ENCODE results near the gene VGLL2. TPM values are rescaled to one million over a fixed set of nuclear protein-coding genes. Genes with fewer than 3 reads are reported as not detected.

Gene VGLL2
- total and polyA plus RNA-seq, 2 of the 13 experiments (the other 11 are each of a cell fraction or from before 2014, with no cell fraction given): not detected

- ChIA-PET CTCF (ENCODE audit: low intra/inter-chr PET ratio, low total read pairs) (no interaction called here), POLR2A (no interaction called here)
- intact Hi-C loops (cut with micrococcal nuclease; ENCODE audit: unreplicated experiment) (no loop called here), in situ Hi-C loops (cut with HindIII; ENCODE audit: extremely low pct_ligation_motif_present, low pct_unique_long_range_greater_than_20kb) (no loop called here)
- Histone ChIP-seq H4K20me1 (ENCODE audit: insufficient read depth, low read length) (no peaks in the 10 kb centered on the region), H3K27me3 (ENCODE audit: control insufficient read depth in 1 of 2, insufficient read depth in 2 of 2, low read length in 2 of 2) (no peaks in the 10 kb centered on the region), H3K9ac (ENCODE audit: insufficient read depth, low read depth, low read length) (no peak overlapping the region), H3K36me3 (replicated peaks in 1 of 2; ENCODE audit: control insufficient read depth in 1 of 2, insufficient read depth in 2 of 2, low read length in 2 of 2) (no peaks in the 10 kb centered on the region), H3K4me2 (ENCODE audit: low read depth, low read length) (no peak overlapping the region), H3K4me3 (replicated peaks in 1 of 3; ENCODE audit: insufficient read depth in 1 of 3, low read depth in 2 of 3, low read length in 3 of 3) (no peak overlapping the region), H3K9me3 (ENCODE audit: low read length) (no peaks in the 10 kb centered on the region), H3K4me1 (ENCODE audit: insufficient read depth, low read length) (peaks cover 10% of the 10 kb centered on the region), H3K79me2 (ENCODE audit: insufficient read depth, low read length) (no peaks in the 10 kb centered on the region), H2AFZ (ENCODE audit: low read length) (no peak overlapping the region), H3K27ac (ENCODE audit: extremely low read length, insufficient read depth, low read length) (no peak overlapping the region)
- WGBS (ENCODE audit: low lambda C conversion rate): 27% methylated on average over 4 of the region's 4 CpGs
- TF ChIP-seq TOE1 (CRISPR knock-in tag; IDR thresholded peaks at IDR 0.05) (no peak), FOXP1 (IDR thresholded peaks at IDR 0.05) (no peak), FOXP1 (CRISPR knock-in tag; IDR thresholded peaks at IDR 0.05) (no peak), ZNF776 (CRISPR knock-in tag; IDR thresholded peaks at IDR 0.05) (no peak), ZNF790 (CRISPR knock-in tag; IDR thresholded peaks at IDR 0.05; ENCODE audit: borderline replicate concordance) (no peak), ZNF512B (CRISPR knock-in tag; IDR thresholded peaks at IDR 0.05; ENCODE audit: borderline replicate concordance) (no peak)
- no TSS peak for BruUV-seq (replicated peaks)
- FAIRE-seq (no peak), DNase-seq (ENCODE audit: low spot score) (no peak), ATAC-seq (no peak)
These were observed 33.2 kb upstream of the VGLL2 start for GRCh38 chr6:117232196-117232595.

- ATAC-seq: peak; percentile 27; the same call in 1 of the 3 replicates
- Histone ChIP-seq H3K27ac (ENCODE audit: extremely low read length, insufficient read depth, low read length) (no peak overlapping the region), H3K9ac (ENCODE audit: insufficient read depth, low read depth, low read length) (no peak overlapping the region), H3K4me2 (ENCODE audit: low read depth, low read length) (no peak overlapping the region), H3K27me3 (ENCODE audit: control insufficient read depth in 1 of 2, insufficient read depth in 2 of 2, low read length in 2 of 2) (no peaks in the 10 kb centered on the region), H3K9me3 (ENCODE audit: low read length) (no peaks in the 10 kb centered on the region), H3K36me3 (replicated peaks in 1 of 2; ENCODE audit: control insufficient read depth in 1 of 2, insufficient read depth in 2 of 2, low read length in 2 of 2) (no peaks in the 10 kb centered on the region), H4K20me1 (ENCODE audit: insufficient read depth, low read length) (no peaks in the 10 kb centered on the region), H3K79me2 (ENCODE audit: insufficient read depth, low read length) (no peaks in the 10 kb centered on the region), H2AFZ (ENCODE audit: low read length) (no peak overlapping the region), H3K4me3 (replicated peaks in 1 of 3; ENCODE audit: insufficient read depth in 1 of 3, low read depth in 2 of 3, low read length in 3 of 3) (no peak overlapping the region), H3K4me1 (ENCODE audit: insufficient read depth, low read length) (peaks cover 7% of the 10 kb centered on the region)
- FAIRE-seq: no peak
- WGBS (ENCODE audit: low lambda C conversion rate): 34% methylated on average over 3 of the region's 3 CpGs
- in situ Hi-C loops (cut with HindIII; ENCODE audit: extremely low pct_ligation_motif_present, low pct_unique_long_range_greater_than_20kb): no loop called here
- BruUV-seq (replicated peaks): no TSS peak
- no peak for TF ChIP-seq ATF7-NPFF (CRISPR knock-in tag; IDR thresholded peaks at IDR 0.05; ENCODE audit: low read depth)
- TF ChIP-seq CEBPB (IDR thresholded peaks at IDR 0.05; ENCODE audit: borderline replicate concordance, low read depth, low read length): peak; percentile 45; the same call in 1 of the 2 replicates
- no peak for TF ChIP-seq BRCA1 (CRISPR knock-in tag; IDR thresholded peaks at IDR 0.05)
- no peak for DNase-seq (ENCODE audit: low spot score)
- ChIA-PET POLR2A (no interaction called here), CTCF (ENCODE audit: low intra/inter-chr PET ratio, low total read pairs) (no interaction called here)
- intact Hi-C loops (cut with micrococcal nuclease; ENCODE audit: unreplicated experiment): no loop called here
These were observed 32.2 kb upstream of the VGLL2 start for GRCh38 chr6:117233145-117233544.
